K562 (cell line): Measurements from ENCODE around the gene SDS. TPM values are rescaled to one million over a fixed set of nuclear protein-coding genes. Genes with fewer than 3 reads are reported as not detected.

ENCODE experiments used
- CAMTA2 ChIP-seq: fragments of 250-450 bp; sonication (Bioruptor Pico); conservative IDR thresholded peaks from 2 replicates; pipeline ENCODE4 v1.5.1; 2022
- JUND ChIP-seq, 2 experiments: IDR thresholded peaks; 2 replicates in 1 of 2; 3 replicates in 1 of 2; pipeline ENCODE4 v1.6.1; 2011; ENCODE audit warnings: borderline replicate concordance in 2 of 2, low read depth in 2 of 2, low read length in 2 of 2, improper control_type of control experiment in 1 of 2, missing biosample characterization in 1 of 2, missing genetic modification characterization in 1 of 2, missing genetic modification reagents in 1 of 2
- MAFG ChIP-seq: fragments of 450-650 bp; conservative IDR thresholded peaks from 2 replicates; pipeline ENCODE4 v1.6.1; 2016; ENCODE audit warnings: missing genetic modification characterization, missing compliant biosample characterization
- NFE2 ChIP-seq: IDR thresholded peaks from 2 replicates; pipeline ENCODE4 v1.6.1; 2014; ENCODE audit warnings: antibody characterized with exemption, low read depth
- NFRKB ChIP-seq: fragments of 450-650 bp; IDR thresholded peaks from 2 replicates; pipeline ENCODE4 v1.6.1; 2016; ENCODE audit warnings: low read depth
- PTRF ChIP-seq: fragments of 450-650 bp; IDR thresholded peaks from 2 replicates; pipeline ENCODE4 v1.6.1; 2016; ENCODE audit warnings: mild to moderate bottlenecking, missing genetic modification characterization, missing compliant biosample characterization
- SMARCC2 ChIP-seq: fragments of 450-650 bp; IDR thresholded peaks from 2 replicates; pipeline ENCODE4 v1.6.1; 2017; ENCODE audit warnings: antibody characterized with exemption, moderate library complexity, mild to moderate bottlenecking, low read depth
- ZBTB7A ChIP-seq: IDR thresholded peaks from 2 replicates; pipeline ENCODE4 v1.6.1; 2011; ENCODE audit warnings: low read depth, mild to moderate bottlenecking, low read length, moderate library complexity, borderline replicate concordance; ENCODE audit not compliant: control insufficient read depth
- ZBTB8A ChIP-seq: fragments of 450-650 bp; IDR thresholded peaks from 2 replicates; pipeline ENCODE4 v1.6.1; 2018; ENCODE audit warnings: mild to moderate bottlenecking, moderate library complexity; ENCODE audit not compliant: partially characterized antibody
- ZC3H8 ChIP-seq: fragments of 450-650 bp; IDR thresholded peaks from 2 replicates; pipeline ENCODE4 v1.6.1; 2017
- ZMIZ1 ChIP-seq, 2 experiments: fragments of 150-350 bp in 1 of 2; IDR thresholded peaks; 2 replicates each; pipeline ENCODE4 v1.6.1; 2012 to 2016; ENCODE audit warnings: low read depth in 2 of 2, low read length in 2 of 2, mild to moderate bottlenecking in 1 of 2, moderate library complexity in 1 of 2
- ZNF212 ChIP-seq: fragments of 450-650 bp; formaldehyde crosslinking; IDR thresholded peaks from 2 replicates; pipeline ENCODE4 v1.4.0; 2020; ENCODE audit warnings: mild to moderate bottlenecking
- ZNF445 ChIP-seq: fragments of 250-450 bp; sonication (Bioruptor Pico); IDR thresholded peaks from 2 replicates; pipeline ENCODE4 v1.4.0; 2020; ENCODE audit warnings: low read depth, mild to moderate bottlenecking, moderate library complexity
- ZNF644 ChIP-seq: fragments of 200-800 bp; sonication (Bioruptor generic); IDR thresholded peaks from 2 replicates; pipeline ENCODE4 v1.6.1; 2016; ENCODE audit warnings: low read depth, missing genetic modification characterization, missing compliant biosample characterization
- ZNF695 ChIP-seq: fragments of 450-650 bp; formaldehyde crosslinking; IDR thresholded peaks from 2 replicates; pipeline ENCODE4 v1.4.0; 2020; ENCODE audit warnings: mild to moderate bottlenecking, moderate library complexity
- ZSCAN32 ChIP-seq: fragments of 450-650 bp; formaldehyde crosslinking; IDR thresholded peaks from 2 replicates; pipeline ENCODE4 v1.4.0; 2020; ENCODE audit warnings: mild to moderate bottlenecking, moderate library complexity
- polyA plus RNA-seq, 8 experiments: library from polyadenylated mRNA; depleted of rRNA in 4 of 8; stranded (reverse) in 5 of 8; unstranded in 3 of 8; fragments of >200 nt; fragmentation: Nextera tagmentation in 2 of 8; fragmentation: Illumina TruSeq in 1 of 8; extraction: Ambion mirVana in 2 of 8; extraction: Trizol in 1 of 8; gene quantifications; 2 replicates each; pipeline versions ENCODE4 v1.2.1 to v1.2.3, GENCODE V29; 2011 to 2014; ENCODE audit warnings: inconsistent platforms in 1 of 8, missing spikeins in 1 of 8
- total RNA-seq, 7 experiments: library from RNA; depleted of rRNA in 6 of 7; stranded (reverse); fragments of >200 nt in 6 of 7; fragmentation: Illumina TruSeq in 2 of 7; extraction: Trizol in 2 of 7; gene quantifications; 2 replicates each; pipeline versions ENCODE4 v1.2.1 to v1.2.3, GENCODE V29; 2011 to 2021; ENCODE audit warnings: low replicate concordance in 1 of 7
- TF ChIP-seq, protein P1 (sequence below): fragments of 250-450 bp; sonication (Bioruptor Pico); IDR thresholded peaks from 2 replicates; pipeline ENCODE4 v1.4.0; 2020; ENCODE audit warnings: mild to moderate bottlenecking, moderate library complexity, borderline replicate concordance
- TF ChIP-seq, protein P2 (sequence below): sonication (generic); formaldehyde crosslinking; IDR thresholded peaks from 2 replicates; pipeline ENCODE4 v1.8.0; 2023; ENCODE audit warnings: mild to moderate bottlenecking, missing genetic modification reagents

The SDS gene
- total and polyA plus RNA-seq, 9 of the 15 experiments (the other 6 are each of a cell fraction or from before 2014, with no cell fraction given): 0.07 to 1.1 (median 0.12) TPM; not detected in 1

DNA sequence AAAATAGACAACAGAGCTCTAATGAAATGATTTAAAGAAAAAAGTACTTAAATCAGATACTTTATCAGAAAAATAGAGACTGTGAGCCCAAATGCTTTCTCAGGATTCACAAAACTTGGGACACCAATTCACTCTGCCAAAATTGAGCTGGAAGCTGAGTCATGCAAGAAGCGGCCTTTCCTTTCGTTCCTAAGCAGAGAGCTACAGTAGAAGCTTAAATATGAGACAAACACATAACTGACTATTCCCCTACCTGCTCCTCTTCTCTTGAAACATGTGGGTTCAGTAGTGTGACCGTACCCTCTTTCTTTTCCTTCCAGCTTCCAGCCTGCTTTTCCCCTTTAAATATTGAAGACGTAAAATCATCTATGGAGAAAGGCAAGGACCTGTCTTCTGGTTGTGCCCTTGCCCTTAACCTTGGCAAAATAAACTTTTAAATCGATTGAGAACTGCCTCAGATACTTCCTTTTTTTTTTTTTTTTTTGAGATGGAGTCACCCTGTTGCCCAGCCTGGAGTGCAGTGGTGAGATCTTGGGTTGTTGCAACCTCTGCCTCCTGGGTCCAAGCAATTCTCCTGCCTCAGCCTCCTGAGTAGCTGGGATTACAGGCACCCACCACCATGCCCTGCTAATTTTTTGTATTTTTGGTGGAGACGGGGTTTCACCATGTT lies 4.4 kb upstream of the SDS start (continued):
- TF ChIP-seq ZMIZ1 (IDR thresholded peaks at IDR 0.05; ENCODE audit: low read depth in 2 of 2, low read length in 2 of 2): no peak
- no peak for TF ChIP-seq SMARCC2
- TF ChIP-seq ZSCAN32 (CRISPR knock-in tag): no peak
- no peak for TF ChIP-seq ZC3H8
- TF ChIP-seq ZNF695: no peak
- no peak for TF ChIP-seq ZNF644 (tag)
- no peak for TF ChIP-seq NFRKB
- TF ChIP-seq, protein P1, sequence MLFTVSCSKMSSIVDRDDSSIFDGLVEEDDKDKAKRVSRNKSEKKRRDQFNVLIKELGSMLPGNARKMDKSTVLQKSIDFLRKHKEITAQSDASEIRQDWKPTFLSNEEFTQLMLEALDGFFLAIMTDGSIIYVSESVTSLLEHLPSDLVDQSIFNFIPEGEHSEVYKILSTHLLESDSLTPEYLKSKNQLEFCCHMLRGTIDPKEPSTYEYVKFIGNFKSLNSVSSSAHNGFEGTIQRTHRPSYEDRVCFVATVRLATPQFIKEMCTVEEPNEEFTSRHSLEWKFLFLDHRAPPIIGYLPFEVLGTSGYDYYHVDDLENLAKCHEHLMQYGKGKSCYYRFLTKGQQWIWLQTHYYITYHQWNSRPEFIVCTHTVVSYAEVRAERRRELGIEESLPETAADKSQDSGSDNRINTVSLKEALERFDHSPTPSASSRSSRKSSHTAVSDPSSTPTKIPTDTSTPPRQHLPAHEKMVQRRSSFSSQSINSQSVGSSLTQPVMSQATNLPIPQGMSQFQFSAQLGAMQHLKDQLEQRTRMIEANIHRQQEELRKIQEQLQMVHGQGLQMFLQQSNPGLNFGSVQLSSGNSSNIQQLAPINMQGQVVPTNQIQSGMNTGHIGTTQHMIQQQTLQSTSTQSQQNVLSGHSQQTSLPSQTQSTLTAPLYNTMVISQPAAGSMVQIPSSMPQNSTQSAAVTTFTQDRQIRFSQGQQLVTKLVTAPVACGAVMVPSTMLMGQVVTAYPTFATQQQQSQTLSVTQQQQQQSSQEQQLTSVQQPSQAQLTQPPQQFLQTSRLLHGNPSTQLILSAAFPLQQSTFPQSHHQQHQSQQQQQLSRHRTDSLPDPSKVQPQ (CRISPR knock-in tag): no peak
- peak; percentile 42; the same call in 1 of the 2 replicates for TF ChIP-seq JUND (IDR thresholded peaks at IDR 0.05; ENCODE audit: borderline replicate concordance, low read depth, low read length)
- TF ChIP-seq JUND (tag; IDR thresholded peaks at IDR 0.05; ENCODE audit: borderline replicate concordance, low read depth, low read length): peak; percentile 51; the same call in 2 of the 3 replicates
- TF ChIP-seq, protein P2, sequence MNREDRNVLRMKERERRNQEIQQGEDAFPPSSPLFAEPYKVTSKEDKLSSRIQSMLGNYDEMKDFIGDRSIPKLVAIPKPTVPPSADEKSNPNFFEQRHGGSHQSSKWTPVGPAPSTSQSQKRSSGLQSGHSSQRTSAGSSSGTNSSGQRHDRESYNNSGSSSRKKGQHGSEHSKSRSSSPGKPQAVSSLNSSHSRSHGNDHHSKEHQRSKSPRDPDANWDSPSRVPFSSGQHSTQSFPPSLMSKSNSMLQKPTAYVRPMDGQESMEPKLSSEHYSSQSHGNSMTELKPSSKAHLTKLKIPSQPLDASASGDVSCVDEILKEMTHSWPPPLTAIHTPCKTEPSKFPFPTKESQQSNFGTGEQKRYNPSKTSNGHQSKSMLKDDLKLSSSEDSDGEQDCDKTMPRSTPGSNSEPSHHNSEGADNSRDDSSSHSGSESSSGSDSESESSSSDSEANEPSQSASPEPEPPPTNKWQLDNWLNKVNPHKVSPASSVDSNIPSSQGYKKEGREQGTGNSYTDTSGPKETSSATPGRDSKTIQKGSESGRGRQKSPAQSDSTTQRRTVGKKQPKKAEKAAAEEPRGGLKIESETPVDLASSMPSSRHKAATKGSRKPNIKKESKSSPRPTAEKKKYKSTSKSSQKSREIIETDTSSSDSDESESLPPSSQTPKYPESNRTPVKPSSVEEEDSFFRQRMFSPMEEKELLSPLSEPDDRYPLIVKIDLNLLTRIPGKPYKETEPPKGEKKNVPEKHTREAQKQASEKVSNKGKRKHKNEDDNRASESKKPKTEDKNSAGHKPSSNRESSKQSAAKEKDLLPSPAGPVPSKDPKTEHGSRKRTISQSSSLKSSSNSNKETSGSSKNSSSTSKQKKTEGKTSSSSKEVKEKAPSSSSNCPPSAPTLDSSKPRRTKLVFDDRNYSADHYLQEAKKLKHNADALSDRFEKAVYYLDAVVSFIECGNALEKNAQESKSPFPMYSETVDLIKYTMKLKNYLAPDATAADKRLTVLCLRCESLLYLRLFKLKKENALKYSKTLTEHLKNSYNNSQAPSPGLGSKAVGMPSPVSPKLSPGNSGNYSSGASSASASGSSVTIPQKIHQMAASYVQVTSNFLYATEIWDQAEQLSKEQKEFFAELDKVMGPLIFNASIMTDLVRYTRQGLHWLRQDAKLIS (CRISPR knock-in tag): no peak
- no peak for TF ChIP-seq ZNF445 (CRISPR knock-in tag)
- TF ChIP-seq ZNF212 (CRISPR knock-in tag): no peak
- TF ChIP-seq ZBTB8A: no peak
- TF ChIP-seq MAFG (tag): peak; percentile 85
- TF ChIP-seq ZBTB7A: no peak
- TF ChIP-seq NFE2: peak; percentile 91
- TF ChIP-seq CAMTA2: no peak
- no peak for TF ChIP-seq PTRF (tag)
